HepG2 (cell line): ENCODE data around the gene SMIM14.

Source experiments
- CEBPB ChIP-seq: IDR thresholded peaks from 2 replicates; pipeline ENCODE4 v1.6.1; 2011; ENCODE audit warnings: low read depth, low read length, improper control_type of control experiment, borderline replicate concordance
- CTCF ChIP-seq: sonication (generic); formaldehyde crosslinking; IDR thresholded peaks from 2 replicates; pipeline ENCODE4 v1.5.0; 2020; ENCODE audit warnings: mild to moderate bottlenecking, missing genetic modification reagents, moderate library complexity
- FOXM1 ChIP-seq: sonication (generic); formaldehyde crosslinking; IDR thresholded peaks from 2 replicates; pipeline ENCODE4 v1.5.0; 2020; ENCODE audit warnings: missing genetic modification reagents
- NFE2L1 ChIP-seq: sonication (generic); formaldehyde crosslinking; IDR thresholded peaks from 2 replicates; pipeline ENCODE4 v1.4.0; 2020; ENCODE audit warnings: missing genetic modification reagents, mild to moderate bottlenecking, borderline replicate concordance
- NFYB ChIP-seq: sonication (generic); formaldehyde crosslinking; IDR thresholded peaks from 2 replicates; pipeline ENCODE4 v1.4.0; 2020; ENCODE audit warnings: missing genetic modification reagents
- NR1H2 ChIP-seq: sonication (generic); formaldehyde crosslinking; IDR thresholded peaks from 2 replicates; pipeline ENCODE4 v1.8.1; 2022; ENCODE audit warnings: low read depth, missing genetic modification reagents, borderline replicate concordance
- RBFOX2 ChIP-seq: fragments of 200-400 bp; formaldehyde crosslinking; IDR thresholded peaks from 2 replicates; pipeline ENCODE4 v1.6.1; 2017; ENCODE audit warnings: low read depth, mild to moderate bottlenecking, low read length
- RELA ChIP-seq: sonication (generic); formaldehyde crosslinking; IDR thresholded peaks from 2 replicates; pipeline ENCODE4 v1.4.0; 2020; ENCODE audit warnings: missing genetic modification reagents
- SIX1 ChIP-seq: sonication (generic); formaldehyde crosslinking; IDR thresholded peaks from 2 replicates; pipeline ENCODE4 v1.4.0; 2020; ENCODE audit warnings: missing genetic modification reagents, borderline replicate concordance
- SP1 ChIP-seq, 2 experiments: fragments of 450-650 bp in 1 of 2; sonication (generic) in 1 of 2; formaldehyde crosslinking in 1 of 2; IDR thresholded peaks; 2 replicates each; pipeline versions ENCODE4 v1.4.0 to v1.6.1; 2016 to 2020; ENCODE audit warnings: missing genetic modification reagents in 1 of 2
- SUZ12 ChIP-seq: fragments of 150-350 bp; IDR thresholded peaks from 2 replicates; pipeline ENCODE4 v1.6.1; 2014; ENCODE audit warnings: low read depth, low read length
- TIGD3 ChIP-seq: sonication (generic); formaldehyde crosslinking; IDR thresholded peaks from 2 replicates; pipeline ENCODE4 v1.5.1; 2020; ENCODE audit warnings: mild to moderate bottlenecking, missing genetic modification reagents, borderline replicate concordance
- ZNF318 ChIP-seq: sonication (generic); formaldehyde crosslinking; IDR thresholded peaks from 2 replicates; pipeline ENCODE4 v1.4.0; 2020; ENCODE audit warnings: mild to moderate bottlenecking, missing genetic modification reagents

DNA sequence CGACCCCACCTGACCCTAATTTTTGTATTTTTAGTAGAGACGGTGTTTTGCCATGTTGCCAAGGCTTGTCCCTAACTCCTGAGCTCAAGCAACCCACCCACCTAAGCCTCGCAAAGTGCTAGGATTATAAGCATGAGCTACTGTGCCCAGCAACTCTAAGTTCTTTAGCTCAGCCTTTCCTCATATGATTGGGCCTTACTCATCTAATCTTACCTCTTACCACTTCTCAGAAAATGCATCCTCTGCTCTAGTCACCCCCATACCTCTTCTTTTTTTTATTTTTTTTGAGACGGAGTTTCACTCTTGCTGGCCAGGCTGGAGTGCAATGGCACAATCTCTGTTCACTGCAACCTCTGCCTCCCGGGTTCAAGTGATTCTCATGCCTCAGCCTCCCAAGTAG, 75.9 kb downstream of the SMIM14 start:
- no peak for TF ChIP-seq FOXM1 (CRISPR knock-in tag)
- TF ChIP-seq ZNF318 = no peak
- TF ChIP-seq CEBPB = no peak
- no peak for TF ChIP-seq NR1H2
- TF ChIP-seq CTCF = no peak
- TF ChIP-seq RELA = no peak
- no peak for TF ChIP-seq NFE2L1
- no peak for TF ChIP-seq NFYB (CRISPR knock-in tag)
- TF ChIP-seq RBFOX2 = no peak
- TF ChIP-seq SIX1 (CRISPR knock-in tag) = no peak
- no peak for TF ChIP-seq TIGD3 (CRISPR knock-in tag)
- no peak for TF ChIP-seq SUZ12
- TF ChIP-seq SP1 (IDR thresholded peaks at IDR 0.05) = no peak
- no peak for TF ChIP-seq SP1 (CRISPR knock-in tag; IDR thresholded peaks at IDR 0.05)
